ENCODE results near the gene SCN2B.

Gene SCN2B

GRCh38 chr11:118128721-118129470 lies 47.5 kb downstream of the SCN2B start:
- DNase-seq = no peak

- DNase-seq = no peak
Measured at GRCh38 chr11:118128310-118128709, 48.1 kb downstream of the SCN2B start.

- DNase-seq = no peak
Measured at GRCh38 chr11:118126082-118126838, 50.2 kb downstream of the SCN2B start.

GRCh38 chr11:118124929-118125535 lies 51.4 kb downstream of the SCN2B start:
- no peak for DNase-seq

GRCh38 chr11:118120793-118121192 lies 55.6 kb downstream of the SCN2B start:
- no peak for DNase-seq

- no peak for DNase-seq
Measured at GRCh38 chr11:118117790-118118601, 58.4 kb downstream of the SCN2B start.

- DNase-seq = no peak
Measured at GRCh38 chr11:118115048-118115447, 61.4 kb downstream of the SCN2B start.

- DNase-seq = no peak
Measured at GRCh38 chr11:118114266-118114665, 62.2 kb downstream of the SCN2B start.

GRCh38 chr11:118112711-118113430 lies 63.6 kb downstream of the SCN2B start:
- DNase-seq = no peak

Measured in NCI-H2029 treated with DMSO at 0.1 percent for 48 hours (cell line).